ENCODE data around the gene LINGO1.

Gene LINGO1

DNA sequence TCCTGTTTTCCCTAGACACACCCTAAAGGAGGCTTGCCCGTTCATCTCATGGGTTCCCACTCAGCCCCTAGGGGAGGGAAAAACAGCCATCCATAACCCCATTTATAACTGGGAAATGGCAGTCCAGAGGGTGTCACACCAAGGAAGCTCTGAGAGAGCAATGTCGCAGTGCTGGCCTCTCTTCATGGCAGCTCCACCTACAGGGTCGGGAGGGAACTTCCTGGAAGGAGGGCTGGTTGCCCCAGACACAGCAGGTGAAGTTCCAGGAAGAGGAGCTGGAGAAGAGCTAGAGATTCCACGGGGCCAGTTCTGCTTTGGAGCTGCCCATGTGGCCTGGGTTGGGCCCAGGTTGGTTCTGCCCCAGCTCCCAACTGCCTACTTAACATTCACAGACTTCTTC, 22.3 kb upstream of the LINGO1 start:
- DNase-seq = peak; percentile 76

DNA sequence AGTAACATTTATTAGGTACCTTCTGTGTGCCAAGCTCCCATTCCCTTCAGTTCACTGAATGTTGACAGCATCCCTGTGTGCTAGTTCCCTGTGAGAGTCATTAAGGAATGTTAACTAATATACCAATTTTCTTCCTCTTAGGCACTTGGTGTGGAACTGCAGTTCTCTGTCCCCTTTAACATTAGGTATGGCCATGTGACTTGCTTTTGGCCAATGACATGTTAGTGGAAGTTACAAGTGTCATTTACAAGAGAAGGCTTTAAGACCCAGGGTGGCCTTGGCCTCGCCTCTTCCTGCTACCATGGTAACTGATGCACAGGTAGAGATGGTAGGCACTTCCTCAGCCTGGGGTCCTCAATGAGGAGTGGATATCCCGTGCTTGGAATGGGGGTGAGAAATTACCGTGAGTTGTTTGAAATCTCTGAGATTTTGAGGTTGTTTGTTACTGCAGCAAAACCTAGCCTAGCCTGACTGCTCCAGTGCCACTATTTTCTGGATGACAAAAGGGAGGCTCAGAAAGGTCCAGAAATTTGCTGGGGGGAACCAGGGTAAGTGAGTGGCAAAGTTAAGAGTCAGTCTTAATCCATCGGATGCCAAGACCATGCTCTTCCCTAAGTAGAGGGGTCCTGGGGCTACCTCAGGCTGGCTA, 21.2 kb upstream of the LINGO1 start:
- DNase-seq = no peak

DNA sequence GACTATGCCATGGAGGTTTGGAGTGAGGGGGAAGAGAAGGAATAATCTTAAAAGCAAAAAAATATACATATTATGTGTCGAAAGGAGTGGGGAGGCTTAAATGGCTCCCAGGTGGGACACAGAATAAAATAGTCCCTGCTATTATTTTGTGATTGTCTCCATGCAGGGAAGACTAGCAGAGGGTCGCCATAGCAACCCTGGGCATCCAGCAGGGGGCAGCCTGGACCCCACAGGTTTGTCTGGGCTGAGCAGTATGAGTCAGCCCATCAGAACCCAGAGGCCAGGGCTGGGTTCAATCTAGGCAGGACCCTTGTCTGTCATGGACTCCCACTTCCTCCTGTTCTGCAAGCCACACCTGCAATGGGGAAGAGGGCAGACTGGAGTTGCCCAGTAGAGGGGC, 17.6 kb upstream of the LINGO1 start:
- DNase-seq = peak; percentile 75

- no peak for DNase-seq
Observed at GRCh38 chr15:77649610-77650009, 16.9 kb upstream of the LINGO1 start.

DNA sequence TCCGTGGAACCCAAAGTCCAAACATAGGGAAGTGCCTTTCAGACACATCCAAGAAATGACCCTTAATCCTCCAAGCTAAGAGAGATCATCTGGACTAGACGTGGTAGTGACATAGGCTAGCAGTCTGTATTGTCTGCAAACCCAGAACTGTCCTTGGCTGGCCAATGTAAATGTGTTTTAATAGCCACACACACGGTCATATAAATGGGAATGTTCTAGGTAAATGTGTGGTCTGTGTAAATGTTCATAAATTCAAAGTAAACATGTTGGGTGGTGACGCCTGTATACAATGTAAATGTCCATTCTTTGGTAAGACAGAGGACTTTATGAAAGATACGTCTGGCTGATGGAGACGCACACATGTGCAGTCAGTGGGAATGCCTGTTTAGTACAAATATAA, 16.3 kb upstream of the LINGO1 start:
- DNase-seq = no peak

DNA sequence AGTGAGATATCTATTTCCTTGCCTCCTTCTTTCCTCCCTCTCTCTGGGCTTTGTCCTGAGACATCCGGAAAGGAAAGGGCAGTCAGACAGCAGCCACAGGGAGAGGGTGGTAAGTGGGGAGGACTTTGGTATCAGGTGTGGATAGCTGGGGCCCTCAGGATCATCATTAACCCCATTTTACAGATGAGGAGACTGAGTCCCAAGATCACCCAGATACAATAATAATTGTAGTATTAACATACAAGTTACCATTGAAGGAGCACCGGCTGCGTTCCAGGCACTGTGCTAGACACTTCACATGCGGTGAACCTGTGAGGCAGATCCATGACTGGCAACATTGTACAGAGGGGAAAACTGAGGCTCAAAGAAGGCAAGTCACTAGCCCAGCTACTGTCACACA, 15.2 kb upstream of the LINGO1 start:
- no peak for DNase-seq

DNA sequence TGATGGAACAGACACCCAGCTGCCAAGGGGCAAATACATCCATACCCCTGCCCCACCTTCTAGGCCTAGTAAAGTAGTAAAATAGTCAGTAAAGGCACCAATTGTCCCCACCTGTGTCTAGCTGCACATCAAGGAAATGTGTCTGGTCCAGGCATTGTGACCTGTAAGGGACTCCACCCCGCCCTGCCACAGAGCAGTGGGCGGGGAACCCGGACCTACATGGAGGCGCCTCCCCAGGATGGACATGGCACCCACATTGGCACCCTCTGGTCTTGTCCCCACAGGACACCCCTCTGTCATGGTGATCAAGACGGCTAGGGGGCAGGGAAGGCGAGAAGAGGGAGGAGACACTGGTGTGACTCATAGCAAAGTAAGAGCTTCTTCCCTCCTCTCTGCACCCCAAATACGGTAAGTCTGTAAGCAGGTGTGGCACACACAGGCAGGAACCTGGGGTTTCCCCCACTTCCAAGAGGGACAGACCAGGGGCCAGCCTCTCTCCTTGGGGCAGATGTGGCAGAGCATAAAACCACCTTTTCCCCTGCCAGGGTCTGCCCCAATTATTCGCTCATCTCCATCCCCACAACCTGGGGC, 13.5 kb upstream of the LINGO1 start:
- no peak for DNase-seq

GRCh38 chr15:77645602-77646001, 12.9 kb upstream of the LINGO1 start:
- no peak for DNase-seq

DNA sequence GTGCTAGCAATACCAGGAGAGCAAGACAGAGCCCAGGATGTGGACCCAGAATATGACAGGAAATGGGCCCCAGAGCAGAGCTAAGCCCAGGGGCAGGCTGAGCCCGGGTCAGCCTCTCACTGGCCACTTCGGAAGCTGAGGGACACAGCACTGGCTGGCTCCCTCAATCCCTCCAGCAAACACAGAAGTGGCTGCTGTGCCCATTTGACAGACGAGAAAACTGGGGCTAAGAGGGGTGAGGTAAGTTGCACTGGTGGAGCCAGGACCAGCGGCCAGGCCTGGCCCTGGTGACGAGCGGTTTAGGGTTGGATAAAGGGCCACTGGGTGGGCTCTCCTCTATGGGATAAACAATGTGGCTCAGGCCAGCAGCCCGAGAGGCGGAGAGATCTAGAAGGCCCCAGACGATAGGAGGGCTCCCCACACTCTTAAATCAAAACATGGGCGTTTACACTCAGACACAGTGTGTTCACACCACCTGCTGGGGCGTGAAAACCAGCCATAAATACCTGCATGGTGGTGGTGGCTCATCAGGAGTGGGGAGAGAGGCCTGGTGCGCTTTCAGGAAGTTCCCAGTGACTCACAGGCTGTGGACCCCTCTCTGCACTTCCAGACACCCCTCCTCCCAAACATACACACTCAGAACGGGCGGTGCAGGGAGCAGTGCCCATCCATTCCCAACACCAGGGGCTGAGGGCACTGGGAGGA, 12.0 kb upstream of the LINGO1 start:
- no peak for DNase-seq

GRCh38 chr15:77643764-77644163, 11.1 kb upstream of the LINGO1 start:
- no peak for DNase-seq

- no peak for DNase-seq
Observed at GRCh38 chr15:77642793-77643430, 10.2 kb upstream of the LINGO1 start.

- peak; percentile 73 for DNase-seq
Observed at GRCh38 chr15:77641999-77642398, 9.3 kb upstream of the LINGO1 start.

DNA sequence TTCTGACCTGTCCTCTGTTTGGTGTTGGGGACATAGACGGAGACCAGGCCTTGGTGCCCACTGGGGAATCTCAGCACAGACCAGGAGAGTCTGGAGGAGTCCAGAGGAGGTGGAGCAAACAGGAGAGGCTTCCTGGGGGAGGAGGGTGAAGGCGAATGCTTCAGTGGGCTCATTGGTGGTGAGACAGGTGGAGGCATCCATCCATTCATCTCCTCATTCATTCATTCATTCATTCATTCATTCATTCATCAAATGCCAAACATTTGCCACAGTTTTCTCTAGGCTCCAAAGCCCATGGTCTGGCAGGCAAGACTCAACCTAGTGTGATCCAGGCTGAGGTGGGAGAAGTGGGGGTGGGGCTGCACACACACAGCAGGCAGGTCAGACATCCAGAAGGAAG, 7.9 kb upstream of the LINGO1 start:
- DNase-seq = no peak

DNA sequence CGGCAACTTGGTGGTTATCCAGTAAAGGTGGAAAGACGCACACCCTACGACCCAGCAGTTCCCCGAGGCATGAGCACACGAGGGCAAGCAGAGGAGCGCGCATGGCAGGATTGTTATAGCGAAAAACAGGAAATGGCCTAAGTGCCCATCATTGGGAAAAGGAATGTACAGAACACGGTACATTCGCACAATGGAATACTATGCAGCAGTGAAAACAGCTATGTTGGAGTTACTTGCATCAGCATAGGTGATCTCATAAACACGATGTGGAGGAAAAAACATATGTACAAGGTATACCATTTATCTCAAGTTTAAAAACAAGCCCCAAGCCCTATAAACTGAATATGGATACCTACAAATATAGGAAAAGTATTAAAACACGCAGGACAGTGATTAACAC, 6.7 kb upstream of the LINGO1 start:
- DNase-seq = no peak

- peak; percentile 13 for DNase-seq
Observed at GRCh38 chr15:77637851-77638692, 5.4 kb upstream of the LINGO1 start.

GRCh38 chr15:77636209-77636608, 3.5 kb upstream of the LINGO1 start:
- no peak for DNase-seq

GRCh38 chr15:77634266-77634962, 1.7 kb upstream of the LINGO1 start:
- DNase-seq = peak; percentile 89

GRCh38 chr15:77633913-77634265, 1.2 kb upstream of the LINGO1 start:
- DNase-seq = no peak

- DNase-seq = peak; percentile 94
Observed at GRCh38 chr15:77633134-77633912, 611 bp upstream of the LINGO1 start.

DNA sequence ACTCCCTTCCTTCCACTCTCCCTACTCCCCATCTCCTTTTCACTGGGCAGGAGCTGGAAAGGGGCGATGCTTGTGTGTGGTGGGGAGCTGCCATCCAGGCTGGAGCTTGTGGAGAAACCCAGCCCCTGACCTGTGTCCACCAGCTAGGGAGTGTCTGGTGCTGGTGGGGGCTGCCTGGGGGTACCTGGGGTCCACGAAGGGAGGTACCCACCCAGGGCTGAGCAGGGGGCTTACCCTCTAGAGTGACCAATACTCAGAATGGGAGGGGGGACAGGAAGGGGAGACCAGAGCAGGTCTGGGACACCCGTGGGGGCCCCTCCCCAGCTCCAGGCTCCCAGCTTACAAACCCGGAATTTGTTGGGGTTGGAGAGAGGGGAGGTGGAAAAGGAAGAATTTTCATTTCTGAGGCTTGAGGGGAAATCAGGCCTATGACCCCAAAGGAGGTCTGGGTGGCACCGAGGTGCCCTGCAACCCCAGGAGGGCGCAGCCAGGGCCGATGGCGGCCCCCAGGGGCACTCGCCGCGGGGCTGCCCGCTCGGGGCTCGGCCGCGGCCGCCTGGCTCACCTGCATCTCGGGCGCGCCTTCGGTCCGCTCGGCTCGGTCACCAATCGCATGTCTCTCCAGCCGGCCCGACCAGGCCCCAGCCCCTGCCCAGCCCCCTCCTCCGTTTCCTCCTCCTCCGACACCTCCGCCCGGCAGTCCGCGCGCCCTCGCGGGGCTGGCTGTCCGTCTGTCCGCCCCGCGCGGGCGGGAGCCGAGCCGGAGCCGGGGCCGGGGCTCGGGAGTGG, 773 bp downstream of the LINGO1 start:
- peak; percentile 64 for DNase-seq
